ENCODE measurements around the gene SLC7A10.

SLC7A10 gene

GRCh38 chr19:33269016-33269415 is 43.4 kb upstream of the SLC7A10 start:
- TF ChIP-seq CTCF (conservative IDR thresholded peaks at IDR 0.05; ENCODE audit: control insufficient read depth, insufficient read depth, low read depth, low read length), result no peak
- no peak overlapping the region for H3K4me3 ChIP-seq (ENCODE audit: control insufficient read depth, low read depth, low read length)
- no peak for DNase-seq (ENCODE audit: low read depth)

- no peak overlapping the region for H3K4me3 ChIP-seq (ENCODE audit: control insufficient read depth, low read depth, low read length)
- no peak for TF ChIP-seq CTCF (conservative IDR thresholded peaks at IDR 0.05; ENCODE audit: control insufficient read depth, insufficient read depth, low read depth, low read length)
These were observed 42.7 kb upstream of the SLC7A10 start for GRCh38 chr19:33268162-33268991.

GRCh38 chr19:33267706-33268105 is 42.1 kb upstream of the SLC7A10 start:
- no peak for DNase-seq (ENCODE audit: low read depth)
- H3K4me3 ChIP-seq (ENCODE audit: control insufficient read depth, low read depth, low read length), result no peak overlapping the region
- no peak for TF ChIP-seq CTCF (conservative IDR thresholded peaks at IDR 0.05; ENCODE audit: control insufficient read depth, insufficient read depth, low read depth, low read length)

More at GRCh38 chr19:33268162-33268991, 42.7 kb upstream of the SLC7A10 start:
- DNase-seq (ENCODE audit: low read depth), result no peak

GRCh38 chr19:33266974-33267484 is 41.4 kb upstream of the SLC7A10 start:
- no peak for DNase-seq (ENCODE audit: low read depth)
- no peak for TF ChIP-seq CTCF (conservative IDR thresholded peaks at IDR 0.05; ENCODE audit: control insufficient read depth, insufficient read depth, low read depth, low read length)
- H3K4me3 ChIP-seq (ENCODE audit: control insufficient read depth, low read depth, low read length), result no peak overlapping the region

- H3K4me3 ChIP-seq (ENCODE audit: control insufficient read depth, low read depth, low read length), result no peak overlapping the region
- no peak for DNase-seq (ENCODE audit: low read depth)
- TF ChIP-seq CTCF (conservative IDR thresholded peaks at IDR 0.05; ENCODE audit: control insufficient read depth, insufficient read depth, low read depth, low read length), result no peak
These were observed 39.3 kb upstream of the SLC7A10 start for GRCh38 chr19:33264881-33265445.

GRCh38 chr19:33263325-33264023 is 37.8 kb upstream of the SLC7A10 start:
- TF ChIP-seq CTCF (conservative IDR thresholded peaks at IDR 0.05; ENCODE audit: control insufficient read depth, insufficient read depth, low read depth, low read length), result no peak
- DNase-seq (ENCODE audit: low read depth), result no peak
- no peak overlapping the region for H3K4me3 ChIP-seq (ENCODE audit: control insufficient read depth, low read depth, low read length)

Data from fibroblast of mammary gland (primary cell).